Cardiac fibroblast (primary cell): Measurements from ENCODE around the gene ITFG1.

Source experiments
- DNase-seq, 2 donors: peaks; one replicate each; pipeline versions ENCODE4 v3.0.0 to v3.0.0-alpha.2; 2010; ENCODE audit warnings: low read depth in 2 of 2
- H3K4me3 ChIP-seq, 2 donors: replicated peaks in 1 of 2; 1 replicate in 1 of 2; 2 replicates in 1 of 2; pipeline ENCODE4 v1.5.1; 2011; ENCODE audit warnings: low read depth in 2 of 2, low read length in 2 of 2, mild to moderate bottlenecking in 2 of 2, moderate library complexity in 1 of 2
- TF ChIP-seq, protein P1 (sequence below): IDR thresholded peaks from one replicate; pipeline ENCODE4 v1.5.1; 2011; ENCODE audit warnings: low read depth, mild to moderate bottlenecking, low read length, inconsistent platforms

ITFG1 gene

GRCh38 chr16:47144559-47144877 is 316.3 kb downstream of the ITFG1 start:
- peak overlapping the region; percentile 42 to 68 for H3K4me3 ChIP-seq
- TF ChIP-seq, protein P1, sequence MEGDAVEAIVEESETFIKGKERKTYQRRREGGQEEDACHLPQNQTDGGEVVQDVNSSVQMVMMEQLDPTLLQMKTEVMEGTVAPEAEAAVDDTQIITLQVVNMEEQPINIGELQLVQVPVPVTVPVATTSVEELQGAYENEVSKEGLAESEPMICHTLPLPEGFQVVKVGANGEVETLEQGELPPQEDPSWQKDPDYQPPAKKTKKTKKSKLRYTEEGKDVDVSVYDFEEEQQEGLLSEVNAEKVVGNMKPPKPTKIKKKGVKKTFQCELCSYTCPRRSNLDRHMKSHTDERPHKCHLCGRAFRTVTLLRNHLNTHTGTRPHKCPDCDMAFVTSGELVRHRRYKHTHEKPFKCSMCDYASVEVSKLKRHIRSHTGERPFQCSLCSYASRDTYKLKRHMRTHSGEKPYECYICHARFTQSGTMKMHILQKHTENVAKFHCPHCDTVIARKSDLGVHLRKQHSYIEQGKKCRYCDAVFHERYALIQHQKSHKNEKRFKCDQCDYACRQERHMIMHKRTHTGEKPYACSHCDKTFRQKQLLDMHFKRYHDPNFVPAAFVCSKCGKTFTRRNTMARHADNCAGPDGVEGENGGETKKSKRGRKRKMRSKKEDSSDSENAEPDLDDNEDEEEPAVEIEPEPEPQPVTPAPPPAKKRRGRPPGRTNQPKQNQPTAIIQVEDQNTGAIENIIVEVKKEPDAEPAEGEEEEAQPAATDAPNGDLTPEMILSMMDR, result no peak
- no peak for DNase-seq

DNA sequence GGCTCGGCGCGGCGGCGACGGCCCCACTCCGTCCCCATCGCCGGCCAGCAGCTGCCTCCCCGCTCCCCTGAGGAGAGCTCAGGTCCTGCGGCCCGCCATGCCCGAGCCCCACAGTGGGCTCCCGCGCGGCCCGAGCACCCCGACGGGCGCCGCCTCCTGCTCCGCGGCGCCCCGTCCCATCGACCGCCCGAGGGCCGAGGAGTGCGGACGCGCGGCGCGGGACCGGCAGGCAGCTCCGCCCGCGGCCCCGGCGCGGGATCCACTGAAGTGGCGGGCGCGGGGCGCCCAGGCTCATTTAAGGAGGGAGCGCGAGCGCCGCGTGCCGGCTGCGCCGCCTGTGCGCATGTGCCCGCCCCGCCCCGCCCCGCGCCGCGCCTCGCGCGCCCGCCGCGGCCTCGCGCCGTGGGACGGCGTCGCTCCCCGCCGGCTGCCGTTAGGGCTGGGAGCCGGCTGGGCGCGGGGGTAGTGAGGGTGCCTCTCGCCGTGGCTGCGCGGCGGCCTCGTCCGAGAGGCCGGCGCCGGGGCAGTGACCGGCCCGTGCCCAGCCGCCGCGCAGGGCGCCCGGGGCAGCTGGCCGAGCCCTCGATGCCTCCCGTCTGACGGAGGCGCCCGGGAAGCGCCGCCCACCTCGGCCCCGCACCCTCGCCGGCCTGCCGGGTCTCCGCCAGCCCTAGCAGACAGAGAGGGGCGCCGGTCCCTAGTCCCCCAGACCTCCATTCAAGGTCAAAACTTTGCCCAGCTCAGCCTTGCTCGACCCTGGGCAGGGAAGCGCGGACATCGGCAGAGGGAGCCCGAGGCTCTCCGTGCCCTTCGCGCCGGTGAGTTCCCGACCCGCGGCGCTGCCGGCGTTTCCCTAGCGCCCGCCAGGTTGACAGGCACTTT is 316.9 kb downstream of the ITFG1 start, which contains the start of gene NETO2:
Gene NETO2 (minus strand): TSS at position 269 of the 882 bp plus-strand sequence. CDS start 333 bp downstream, outside the sequence.
- TF ChIP-seq, protein P1, result peak; percentile 77
- H3K4me3 ChIP-seq, result peak within 1 kb of the TSS; percentile 65 to 68
- DNase-seq, result peak; percentile 60 to 63

DNA sequence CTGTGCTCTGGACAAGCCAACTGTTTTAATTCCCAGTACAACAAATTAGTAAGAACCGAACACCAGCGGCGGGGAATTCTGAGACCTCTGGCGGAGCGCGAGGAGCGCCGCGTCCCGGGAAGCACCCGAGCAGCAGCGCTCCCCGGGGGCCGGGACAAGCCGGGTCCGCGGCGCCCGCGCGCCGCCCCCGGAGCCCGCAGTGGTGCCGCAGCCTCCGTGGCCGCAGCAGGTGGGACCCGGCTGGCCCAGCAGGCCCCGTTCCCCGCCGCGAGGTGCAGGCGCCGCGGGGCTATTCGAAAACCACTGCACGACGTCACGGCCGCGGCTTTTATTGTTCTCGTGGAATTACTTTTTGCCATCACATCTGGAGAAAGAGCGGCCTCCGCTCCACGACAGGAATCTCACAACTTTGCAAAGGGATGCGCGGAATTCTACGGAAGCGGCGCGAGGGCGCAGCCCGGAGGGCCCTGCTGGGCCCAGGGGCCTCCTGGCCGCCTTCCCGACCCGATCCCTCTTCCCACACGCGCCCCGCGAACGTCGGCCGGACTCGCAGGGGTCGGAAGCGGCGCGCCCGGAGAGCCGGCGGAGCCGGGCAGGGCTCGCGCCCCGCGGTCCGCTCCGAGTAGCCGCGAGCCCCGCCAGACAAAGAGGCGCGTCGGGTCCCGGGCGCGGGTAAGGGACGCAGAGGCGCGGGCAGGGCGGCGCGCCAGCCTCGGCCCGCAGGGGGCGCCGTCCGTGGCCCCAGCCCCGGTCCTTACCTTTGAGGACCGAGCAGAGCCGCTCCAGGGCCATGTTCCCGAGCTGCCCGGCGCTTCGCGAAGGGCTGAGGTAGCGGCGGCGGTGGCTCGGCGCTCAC is 317.8 kb downstream of the ITFG1 start:
- TF ChIP-seq, protein P1, result no peak
- DNase-seq, result peak; percentile 71 to 74
- H3K4me3 ChIP-seq, result peak overlapping the region; percentile 65 to 68

DNA sequence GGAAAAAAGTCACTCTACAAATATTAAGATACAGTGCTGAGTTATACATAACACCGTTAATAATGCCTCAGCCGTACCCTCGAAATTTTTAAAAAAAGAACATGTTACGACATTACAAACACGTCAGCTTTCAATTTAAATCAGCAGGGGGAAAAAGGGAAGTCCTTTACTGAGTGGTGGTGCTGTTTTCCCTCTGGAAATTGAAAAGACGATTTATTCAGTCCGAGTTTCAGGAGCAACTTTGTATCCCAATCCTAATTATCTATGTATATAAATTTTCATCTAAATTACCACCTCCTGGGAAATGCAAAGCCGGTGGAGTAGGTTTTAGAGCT is 318.4 kb downstream of the ITFG1 start:
- DNase-seq, result peak; percentile 38 to 62
- TF ChIP-seq, protein P1, result no peak

GRCh38 chr16:47141773-47142485 is 318.9 kb downstream of the ITFG1 start:
- DNase-seq, result peak; percentile 85 to 88
- peak overlapping the region; percentile 65 to 68 for H3K4me3 ChIP-seq
- TF ChIP-seq, protein P1, result peak; percentile 95

More for the DNA sequence above, 318.4 kb downstream of the ITFG1 start:
- peak overlapping the region; percentile 65 to 68 for H3K4me3 ChIP-seq

DNA sequence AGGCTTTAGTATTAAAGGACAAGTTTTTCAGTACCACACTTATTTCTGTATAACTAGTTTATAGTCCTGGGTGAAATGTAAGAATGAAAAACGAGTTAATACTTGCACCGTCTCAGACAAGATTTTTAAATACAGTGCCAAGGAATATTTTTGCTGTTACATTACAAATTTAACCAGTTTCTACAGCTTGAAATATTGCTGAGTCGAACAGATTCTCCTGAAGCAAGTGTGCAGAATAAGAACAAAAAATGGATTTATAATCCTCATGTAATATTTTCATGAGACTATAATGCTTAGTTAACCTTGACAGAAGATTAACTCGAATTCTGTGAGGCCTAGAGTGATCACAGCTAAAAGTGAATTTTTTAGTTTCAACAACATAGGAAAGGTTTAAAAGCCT is 320.2 kb downstream of the ITFG1 start:
- H3K4me3 ChIP-seq, result no peak overlapping the region
- DNase-seq, result no peak
- TF ChIP-seq, protein P1, result no peak
